Lung (tissue), 12 donors: ENCODE results near the gene PAXIP1. TPM values are rescaled to one million over a fixed set of nuclear protein-coding genes. Genes with fewer than 3 reads are reported as not detected.

Source experiments
- ATAC-seq: fragments of 200-7000 bp; cut with Tn5 transposase; one replicate; pipeline ENCODE4 v1.9.1; 2020; ENCODE audit warnings: moderate number of reproducible peaks; ENCODE audit not compliant: insufficient read depth, low FRiP score
- DNase-seq, 3 donors: peaks; one replicate each; pipeline ENCODE4 v3.0.0-alpha.2; 2013 to 2017
- H3K27ac ChIP-seq, 2 donors: one replicate each; pipeline ENCODE4 v1.5.1; 2013; ENCODE audit warnings: mild to moderate bottlenecking in 2 of 2, moderate library complexity in 2 of 2, control low read depth in 1 of 2, inconsistent platforms in 1 of 2, low read depth in 1 of 2, low read length in 1 of 2
- H3K27me3 ChIP-seq, 3 donors: one replicate each; pipeline ENCODE4 v1.5.1; 2013; ENCODE audit warnings: low read length in 2 of 3; ENCODE audit not compliant: control insufficient read depth in 3 of 3, insufficient read depth in 3 of 3
- H3K36me3 ChIP-seq, 4 donors: one replicate each; pipeline ENCODE4 v1.5.1; 2013; ENCODE audit warnings: low read length in 4 of 4, mild to moderate bottlenecking in 1 of 4, moderate library complexity in 1 of 4; ENCODE audit not compliant: control insufficient read depth in 4 of 4, insufficient read depth in 4 of 4
- H3K4me1 ChIP-seq, 5 donors: one replicate each; pipeline ENCODE4 v1.5.1; 2013; ENCODE audit warnings: low read length in 5 of 5, mild to moderate bottlenecking in 2 of 5, moderate library complexity in 1 of 5; ENCODE audit not compliant: control insufficient read depth in 5 of 5, insufficient read depth in 5 of 5
- H3K4me3 ChIP-seq: one replicate; pipeline ENCODE4 v1.5.1; 2013; ENCODE audit warnings: mild to moderate bottlenecking, control low read depth, moderate library complexity
- H3K9ac ChIP-seq, 2 donors: one replicate each; pipeline ENCODE4 v1.5.1; 2013; ENCODE audit warnings: low read length in 2 of 2, control low read depth in 1 of 2; ENCODE audit not compliant: insufficient read depth in 1 of 2
- H3K9me3 ChIP-seq, 4 donors: one replicate each; pipeline ENCODE4 v1.5.1; 2013; ENCODE audit warnings: low read length in 3 of 4, mild to moderate bottlenecking in 1 of 4, moderate library complexity in 1 of 4; ENCODE audit not compliant: control insufficient read depth in 4 of 4, insufficient read depth in 3 of 4
- CTCF ChIP-seq: IDR thresholded peaks from 2 replicates; pipeline ENCODE4 v1.5.1; 2012; ENCODE audit warnings: mild to moderate bottlenecking; ENCODE audit errors: control extremely low read depth, extremely low read depth
- WGBS, 2 donors: extraction: QIAGEN DNeasy Blood & Tissue Kit; methylation state at CpG; one replicate each; pipeline ENCODE4 v1.1.7; 2013; 5-methylcytosine and 5-hydroxymethylcytosine counted together
- polyA plus RNA-seq, 2 donors: library from polyadenylated mRNA; stranded (reverse); fragments of 200-250 nt; gene quantifications; one replicate each; pipeline ENCODE4 v1.2.1, GENCODE V29; 2013
- total RNA-seq, 2 donors: library from RNA; depleted of rRNA in 1 of 2; stranded (reverse); fragments of >200 nt in 1 of 2; gene quantifications; one replicate each; pipeline ENCODE4 v1.2.1, GENCODE V29; 2014 to 2021
- donor health status: control.
- donor health status: control.
- donor health status: Bipolar disorder and iron deficiency.
- donor health status: healthy.
- donor health status: DM: yes; HTN: yes; CAD: no.

The PAXIP1 gene
- total and polyA plus RNA-seq, 4 donors, result 4.7 to 15.3 (median 7.5) TPM

- no peak overlapping the region for H3K9ac ChIP-seq
- no peak overlapping the region for H3K27ac ChIP-seq
- no peaks in the 10 kb centered on the region for H3K27me3 ChIP-seq
- no peak for DNase-seq
- no peak for ATAC-seq
- no peaks in the 10 kb centered on the region for H3K36me3 ChIP-seq
- 72 to 76% methylated on average over 6 of the region's 6 CpGs for WGBS, 2 donors
- H3K9me3 ChIP-seq, result no peaks in the 10 kb centered on the region
- no peaks in the 10 kb centered on the region for H3K4me1 ChIP-seq
- H3K4me3 ChIP-seq, result no peak overlapping the region
- TF ChIP-seq CTCF, result no peak
Measured at GRCh38 chr7:154902600-154903082, 100.3 kb downstream of the PAXIP1 start.

GRCh38 chr7:154899862-154900261 lies 103.1 kb downstream of the PAXIP1 start:
- Histone ChIP-seq H3K9ac (no peak overlapping the region), H3K27ac (no peak overlapping the region), H3K9me3 (no peaks in the 10 kb centered on the region), H3K4me1 (no peaks in the 10 kb centered on the region), H3K36me3 (no peaks in the 10 kb centered on the region), H3K4me3 (no peak overlapping the region), H3K27me3 (no peaks in the 10 kb centered on the region)
- no peak for DNase-seq
- ATAC-seq, result no peak
- 66 to 72% methylated on average over 5 of the region's 5 CpGs for WGBS, 2 donors
- no peak for TF ChIP-seq CTCF

- no peaks in the 10 kb centered on the region for H3K9me3 ChIP-seq
- no peak overlapping the region for H3K27ac ChIP-seq
- ATAC-seq, result no peak
Measured at GRCh38 chr7:154898973-154899855, 103.7 kb downstream of the PAXIP1 start.

More at GRCh38 chr7:154898973-154899855, 103.7 kb downstream of the PAXIP1 start:
- DNase-seq, result no peak
- Histone ChIP-seq H3K4me3 (no peak overlapping the region), H3K9ac (no peak overlapping the region), H3K36me3 (no peaks in the 10 kb centered on the region), H3K27me3 (no peaks in the 10 kb centered on the region), H3K4me1 (no peaks in the 10 kb centered on the region)
- 88 to 90% methylated on average over 24 of the region's 24 CpGs for WGBS, 2 donors
- no peak for TF ChIP-seq CTCF
